ENCODE data around the gene PRX.

- TF ChIP-seq CTCF (IDR thresholded peaks at IDR 0.05) (no peak), POLR2A (IDR thresholded peaks at IDR 0.05) (no peak)
These were observed 34.7 kb downstream of the PRX start for GRCh38 chr19:40378509-40378908.
